Measurements from ENCODE around the gene WWP2. TPM values are rescaled to one million over a fixed set of nuclear protein-coding genes. Genes with fewer than 3 reads are reported as not detected.

The WWP2 gene
- total RNA-seq, 4 donors from 2014 or later, result 23.4 to 32.8 (median 29.6) TPM

DNA sequence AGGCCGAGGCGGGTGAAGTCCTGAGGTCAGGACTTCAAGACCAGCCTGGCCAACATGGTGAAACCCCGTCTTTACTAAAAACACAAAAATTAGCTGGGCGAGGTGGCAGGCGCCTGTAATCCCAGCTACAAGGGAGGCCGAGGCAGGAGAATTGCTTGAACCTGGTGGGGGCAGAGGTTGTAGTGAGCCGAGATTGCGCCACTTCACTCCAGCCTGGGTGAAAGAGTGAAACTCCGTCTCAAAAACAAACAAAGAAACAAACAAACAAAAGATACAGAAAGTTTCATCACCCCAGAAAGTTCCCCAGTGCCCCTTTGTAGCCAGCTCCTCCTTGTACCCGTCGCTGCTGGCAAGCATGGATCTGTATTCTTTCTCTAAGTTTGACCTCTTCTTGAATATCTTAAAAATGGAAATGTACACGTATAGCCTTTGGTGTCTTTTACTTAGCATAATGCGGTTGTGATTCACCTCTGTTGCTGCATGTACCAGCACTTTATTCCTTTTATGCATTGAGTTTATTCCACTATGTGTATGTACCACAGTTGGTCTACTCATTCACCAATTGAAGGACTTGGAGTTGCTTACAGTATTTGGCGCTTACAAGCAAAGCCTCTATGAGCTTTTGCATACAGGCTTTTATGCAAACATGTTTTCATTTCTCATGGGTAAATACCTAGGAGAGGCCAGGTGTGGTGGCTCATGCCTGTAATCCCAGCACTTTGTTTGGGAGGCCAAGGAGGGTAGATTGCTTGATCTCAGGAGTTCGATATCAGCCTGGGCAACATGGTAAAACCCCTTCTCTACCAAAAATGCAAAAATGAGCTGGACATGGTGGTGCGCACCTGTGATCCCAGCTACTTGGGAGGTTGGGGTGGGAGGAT is 101.5 kb downstream of the WWP2 start:
- peaks cover 0 to 15% (median 4%) of the 10 kb centered on the region in 3 donors for H3K4me1 ChIP-seq
- H3K27me3 ChIP-seq, result no peaks in the 10 kb centered on the region
- peaks cover 0 to 16% (median 0%) of the 10 kb centered on the region in 3 donors for H3K36me3 ChIP-seq
- no peak for DNase-seq
- no peak overlapping the region for H3K27ac ChIP-seq
- no peak for TF ChIP-seq POLR2A (IDR thresholded peaks at IDR 0.05)
- TF ChIP-seq, protein P1, sequence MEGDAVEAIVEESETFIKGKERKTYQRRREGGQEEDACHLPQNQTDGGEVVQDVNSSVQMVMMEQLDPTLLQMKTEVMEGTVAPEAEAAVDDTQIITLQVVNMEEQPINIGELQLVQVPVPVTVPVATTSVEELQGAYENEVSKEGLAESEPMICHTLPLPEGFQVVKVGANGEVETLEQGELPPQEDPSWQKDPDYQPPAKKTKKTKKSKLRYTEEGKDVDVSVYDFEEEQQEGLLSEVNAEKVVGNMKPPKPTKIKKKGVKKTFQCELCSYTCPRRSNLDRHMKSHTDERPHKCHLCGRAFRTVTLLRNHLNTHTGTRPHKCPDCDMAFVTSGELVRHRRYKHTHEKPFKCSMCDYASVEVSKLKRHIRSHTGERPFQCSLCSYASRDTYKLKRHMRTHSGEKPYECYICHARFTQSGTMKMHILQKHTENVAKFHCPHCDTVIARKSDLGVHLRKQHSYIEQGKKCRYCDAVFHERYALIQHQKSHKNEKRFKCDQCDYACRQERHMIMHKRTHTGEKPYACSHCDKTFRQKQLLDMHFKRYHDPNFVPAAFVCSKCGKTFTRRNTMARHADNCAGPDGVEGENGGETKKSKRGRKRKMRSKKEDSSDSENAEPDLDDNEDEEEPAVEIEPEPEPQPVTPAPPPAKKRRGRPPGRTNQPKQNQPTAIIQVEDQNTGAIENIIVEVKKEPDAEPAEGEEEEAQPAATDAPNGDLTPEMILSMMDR (IDR thresholded peaks at IDR 0.05), result no peak
- intact Hi-C loops (cut with DNase I), result no loop called here
- no peaks in the 10 kb centered on the region for H3K9me3 ChIP-seq
- WGBS, 2 donors, result 91 to 92% methylated on average over 13 to 16 of the region's 16 CpGs
- no peak overlapping the region for H3K4me3 ChIP-seq

DNA sequence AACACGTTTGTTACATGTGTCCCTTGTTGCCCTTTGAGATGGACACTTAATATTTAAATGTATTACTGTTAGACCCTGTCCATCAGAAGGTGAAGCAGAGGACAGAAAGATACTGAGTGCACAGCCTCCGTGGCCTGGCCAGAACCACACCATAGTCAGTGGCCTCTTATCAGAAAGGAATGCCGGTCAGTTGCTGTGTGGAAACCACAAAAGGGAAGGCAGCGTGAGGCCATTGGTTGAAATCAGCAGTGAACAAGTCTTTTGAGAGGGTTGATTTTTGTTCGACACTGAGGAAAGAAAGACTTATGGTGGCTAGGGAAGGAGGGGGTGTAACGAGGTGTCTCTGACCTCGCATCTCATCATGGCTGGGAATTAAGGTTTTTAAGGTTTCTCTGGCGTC is 103.6 kb downstream of the WWP2 start:
- DNase-seq, result no peak
- 78 to 82% methylated on average over 8 of the region's 8 CpGs for WGBS, 2 donors
- H3K4me3 ChIP-seq, result no peak overlapping the region
- H3K27ac ChIP-seq, result no peak overlapping the region
- TF ChIP-seq, protein P1 (IDR thresholded peaks at IDR 0.05), result no peak
- no peak for TF ChIP-seq POLR2A (IDR thresholded peaks at IDR 0.05)
- intact Hi-C loops (cut with DNase I), result no loop called here
- H3K9me3 ChIP-seq, result no peaks in the 10 kb centered on the region
- H3K27me3 ChIP-seq, result no peaks in the 10 kb centered on the region
- peaks cover 0 to 15% (median 4%) of the 10 kb centered on the region in 3 donors for H3K4me1 ChIP-seq
- peaks cover 0 to 22% (median 0%) of the 10 kb centered on the region in 3 donors for H3K36me3 ChIP-seq

DNA sequence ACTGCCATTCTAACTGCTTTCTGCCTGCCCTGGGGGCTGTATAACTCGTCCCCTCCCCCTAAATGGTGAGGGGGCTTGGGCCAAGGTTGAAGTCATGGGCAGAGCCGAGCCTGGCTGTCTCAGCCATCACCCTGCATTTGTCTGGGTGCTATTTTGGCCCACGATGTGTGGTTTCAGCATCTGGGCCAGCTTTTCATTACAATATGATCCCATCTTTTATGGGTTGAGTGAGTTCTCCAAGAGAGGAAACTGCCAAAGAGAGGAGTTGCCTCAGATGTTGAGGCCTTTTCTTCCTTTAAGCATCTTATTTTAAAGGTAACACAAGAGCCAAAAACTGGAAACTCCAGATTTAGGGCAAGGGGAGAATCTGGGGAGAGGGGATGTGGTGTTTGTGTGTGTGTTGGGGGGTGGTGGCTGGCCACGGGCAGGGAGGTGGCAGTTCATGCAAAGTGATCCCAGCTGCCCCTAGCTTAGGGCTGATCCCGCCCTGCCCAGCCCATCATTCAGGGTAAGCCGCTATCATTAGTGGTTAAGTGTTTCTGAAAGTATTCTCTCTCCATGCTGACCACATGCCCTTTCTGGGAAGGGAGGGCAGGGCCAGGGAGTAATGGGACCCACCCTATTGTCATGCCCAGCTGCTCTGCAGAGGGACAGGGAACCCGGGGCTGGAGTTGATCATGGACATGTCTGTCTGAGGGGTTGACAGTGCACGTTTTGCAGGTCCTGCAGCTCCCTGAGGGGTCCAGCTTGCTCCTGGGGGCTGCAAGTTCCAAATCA is 105.8 kb downstream of the WWP2 start:
- Histone ChIP-seq H3K27me3 (no peaks in the 10 kb centered on the region), H3K4me3 (no peak overlapping the region), H3K9me3 (no peaks in the 10 kb centered on the region), H3K36me3 (peaks cover 7 to 43% (median 7%) of the 10 kb centered on the region in 3 donors), H3K27ac (no peak overlapping the region), H3K4me1 (no peaks in the 10 kb centered on the region)
- intact Hi-C loops (cut with DNase I), result no loop called here
- 61 to 79% methylated on average over 4 to 5 of the region's 8 CpGs for WGBS, 2 donors
- no peak for DNase-seq
- TF ChIP-seq, protein P1 (IDR thresholded peaks at IDR 0.05), result no peak
- no peak for TF ChIP-seq POLR2A (IDR thresholded peaks at IDR 0.05)

DNA sequence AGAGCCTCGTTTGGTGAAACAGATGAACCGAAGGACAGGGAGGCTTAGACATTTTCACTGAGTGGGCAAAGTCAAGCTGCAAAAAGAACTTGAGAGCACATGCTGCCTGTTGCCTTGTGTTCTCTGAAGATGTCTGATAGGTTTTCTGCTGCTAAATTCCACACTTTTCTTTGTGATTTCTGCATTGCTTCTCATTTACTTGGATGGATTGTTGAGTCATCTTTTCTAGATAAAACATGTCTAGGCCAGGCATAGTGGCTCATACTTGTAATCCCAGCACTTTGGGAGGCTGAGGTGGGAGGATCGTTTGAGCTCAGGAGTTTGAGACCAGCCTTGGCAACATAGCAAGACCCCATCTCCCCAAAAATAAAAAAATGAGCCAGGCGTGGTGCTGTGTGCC is 108.6 kb downstream of the WWP2 start:
- Histone ChIP-seq H3K27ac (no peak overlapping the region), H3K4me3 (no peak overlapping the region), H3K4me1 (no peaks in the 10 kb centered on the region), H3K9me3 (no peaks in the 10 kb centered on the region), H3K27me3 (no peaks in the 10 kb centered on the region), H3K36me3 (peaks cover 12 to 71% (median 15%) of the 10 kb centered on the region in 3 donors)
- TF ChIP-seq, protein P1 (IDR thresholded peaks at IDR 0.05), result no peak
- no peak for TF ChIP-seq POLR2A (IDR thresholded peaks at IDR 0.05)
- intact Hi-C loops (cut with DNase I), result no loop called here
- 71 to 86% methylated on average over 4 of the region's 4 CpGs for WGBS, 2 donors
- no peak for DNase-seq

DNA sequence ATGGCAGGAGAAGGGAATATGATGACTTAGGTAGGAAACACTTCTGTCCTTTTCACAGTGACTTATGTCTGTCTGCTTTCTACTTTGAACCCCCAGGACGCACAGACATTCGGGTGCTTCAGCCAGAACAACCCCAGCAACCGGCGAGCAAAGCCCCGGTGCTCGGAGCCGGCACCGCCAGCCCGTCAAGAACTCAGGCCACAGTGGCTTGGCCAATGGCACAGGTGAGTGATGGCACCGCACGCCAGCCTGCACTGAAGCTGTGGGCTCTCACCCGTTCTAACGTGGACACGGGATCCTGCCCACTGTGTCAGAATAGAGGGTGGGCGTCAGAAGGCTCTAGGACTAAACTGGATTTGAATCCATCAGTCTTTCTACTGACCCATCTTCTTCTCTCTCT is 109.6 kb downstream of the WWP2 start:
- H3K4me1 ChIP-seq, result no peaks in the 10 kb centered on the region
- no peak for TF ChIP-seq POLR2A (IDR thresholded peaks at IDR 0.05)
- TF ChIP-seq, protein P1 (IDR thresholded peaks at IDR 0.05), result no peak
- peaks cover 15 to 80% (median 16%) of the 10 kb centered on the region in 3 donors for H3K36me3 ChIP-seq
- H3K4me3 ChIP-seq, result no peak overlapping the region
- DNase-seq, result no peak
- no peak overlapping the region for H3K27ac ChIP-seq
- intact Hi-C loops (cut with DNase I), result no loop called here
- WGBS, 2 donors, result 93 to 94% methylated on average over 8 to 15 of the region's 15 CpGs
- no peaks in the 10 kb centered on the region for H3K27me3 ChIP-seq
- H3K9me3 ChIP-seq, result peaks cover 0 to 4% (median 0%) of the 10 kb centered on the region in 3 donors

Data from esophagus squamous epithelium (tissue), 5 donors.